Measurements from ENCODE around the gene SLC35E1. TPM values are rescaled to one million over a fixed set of nuclear protein-coding genes. Genes with fewer than 3 reads are reported as not detected.
A peak's percentile ranks its signal among the peaks of the same experiment; 100 is the strongest.

SLC35E1 gene
- polyA plus RNA-seq (ENCODE audit: low read depth in 6 of 6): 10 to 100 TPM; 15.4 to 26.2 (median 19.4) TPM

GRCh38 chr19:16572332-16573211 lies at the start of gene SLC35E1:
Gene SLC35E1 (minus strand): TSS chr19:16572415. CDS start chr19:16572364, 51 bp downstream.
- ATAC-seq (ENCODE audit: low read depth in 2 of 2) (peak; percentile 92 to 94), DNase-seq (peak; percentile 92)
- Mint-ChIP-seq H3K4me3 (peak within 1 kb of the TSS; percentile 98 to 100 (median 99)), H3K27me3 (no peaks in the 10 kb centered on the region), H3K9me3 (no peaks in the 10 kb centered on the region), H3K36me3 (peaks cover 0 to 8% of the 10 kb centered on the region in 2 donors), H3K27ac (peak within 1 kb of the TSS; percentile 99 to 100 (median 99)), H3K4me1 (peaks cover 30 to 57% (median 51%) of the 10 kb centered on the region in 3 donors)

GRCh38 chr19:16621165-16621800 lies 49.1 kb upstream of the SLC35E1 start:
- H3K4me1 Mint-ChIP-seq: peaks cover 71 to 95% (median 87%) of the 10 kb centered on the region in 3 donors
- no peaks in the 10 kb centered on the region for H3K36me3 Mint-ChIP-seq
- ATAC-seq (ENCODE audit: low read depth in 2 of 2) (no peak), DNase-seq (no peak)
- peak overlapping the region in 1 of 6 donors; percentile 40 for H3K27ac Mint-ChIP-seq
- no peaks in the 10 kb centered on the region for H3K27me3 Mint-ChIP-seq
- H3K4me3 Mint-ChIP-seq: peak overlapping the region in 1 of 8 donors; percentile 54
- no peaks in the 10 kb centered on the region for H3K9me3 Mint-ChIP-seq

GRCh38 chr19:16620584-16620983 lies 48.4 kb upstream of the SLC35E1 start:
- Mint-ChIP-seq H3K4me3 (peak overlapping the region in 1 of 8 donors; percentile 41), H3K4me1 (peaks cover 71 to 95% (median 87%) of the 10 kb centered on the region in 3 donors), H3K27me3 (no peaks in the 10 kb centered on the region), H3K36me3 (no peaks in the 10 kb centered on the region), H3K9me3 (no peaks in the 10 kb centered on the region), H3K27ac (peak overlapping the region in 1 of 6 donors; percentile 52)
- DNase-seq: no peak
- no peak for ATAC-seq (ENCODE audit: low read depth in 2 of 2)

GRCh38 chr19:16620018-16620417 lies 47.8 kb upstream of the SLC35E1 start:
- Mint-ChIP-seq H3K9me3 (no peaks in the 10 kb centered on the region), H3K4me1 (peaks cover 72 to 95% (median 87%) of the 10 kb centered on the region in 3 donors), H3K27me3 (no peaks in the 10 kb centered on the region), H3K4me3 (no peak overlapping the region), H3K36me3 (no peaks in the 10 kb centered on the region), H3K27ac (peak overlapping the region in 1 of 6 donors; percentile 28)
- no peak for ATAC-seq (ENCODE audit: low read depth in 2 of 2)
- no peak for DNase-seq

- Mint-ChIP-seq H3K27ac (peak overlapping the region in 2 of 6 donors; percentile 28 to 71), H3K9me3 (no peaks in the 10 kb centered on the region), H3K4me1 (peaks cover 75 to 95% (median 87%) of the 10 kb centered on the region in 3 donors), H3K27me3 (no peaks in the 10 kb centered on the region), H3K4me3 (peak overlapping the region in 3 of 8 donors; percentile 38 to 72 (median 43)), H3K36me3 (no peaks in the 10 kb centered on the region)
- DNase-seq (no peak), ATAC-seq (ENCODE audit: low read depth in 2 of 2) (no peak)
Measured at GRCh38 chr19:16619457-16619856, 47.2 kb upstream of the SLC35E1 start.

- no peaks in the 10 kb centered on the region for H3K27me3 Mint-ChIP-seq
- ATAC-seq (ENCODE audit: low read depth in 2 of 2) (no peak), DNase-seq (no peak)
- peak overlapping the region in 2 of 6 donors; percentile 19 to 76 for H3K27ac Mint-ChIP-seq
- H3K4me3 Mint-ChIP-seq: peak overlapping the region in 3 of 8 donors; percentile 23 to 76 (median 43)
- H3K4me1 Mint-ChIP-seq: peaks cover 73 to 94% (median 91%) of the 10 kb centered on the region in 3 donors
- no peaks in the 10 kb centered on the region for H3K36me3 Mint-ChIP-seq
- no peaks in the 10 kb centered on the region for H3K9me3 Mint-ChIP-seq
Measured at GRCh38 chr19:16618248-16618647, 46.0 kb upstream of the SLC35E1 start.

- ATAC-seq (ENCODE audit: low read depth in 2 of 2): no peak
- H3K27me3 Mint-ChIP-seq: no peaks in the 10 kb centered on the region
- no peaks in the 10 kb centered on the region for H3K9me3 Mint-ChIP-seq
- no peak overlapping the region for H3K4me3 Mint-ChIP-seq
- no peak for DNase-seq
- no peaks in the 10 kb centered on the region for H3K36me3 Mint-ChIP-seq
- H3K4me1 Mint-ChIP-seq: peaks cover 75 to 96% (median 95%) of the 10 kb centered on the region in 3 donors
- H3K27ac Mint-ChIP-seq: peak overlapping the region in 3 of 6 donors; percentile 5 to 92 (median 64)
Measured at GRCh38 chr19:16615808-16616207, 43.6 kb upstream of the SLC35E1 start.

GRCh38 chr19:16614941-16615340 lies 42.7 kb upstream of the SLC35E1 start:
- Mint-ChIP-seq H3K4me1 (peaks cover 73 to 95% (median 93%) of the 10 kb centered on the region in 3 donors), H3K9me3 (no peaks in the 10 kb centered on the region), H3K27ac (peak overlapping the region; percentile 5 to 92 (median 49)), H3K27me3 (no peaks in the 10 kb centered on the region), H3K36me3 (no peaks in the 10 kb centered on the region), H3K4me3 (peak overlapping the region in 4 of 8 donors; percentile 4 to 74 (median 50))
- DNase-seq (no peak), ATAC-seq (ENCODE audit: low read depth in 2 of 2) (no peak)

GRCh38 chr19:16613841-16614240 lies 41.6 kb upstream of the SLC35E1 start:
- H3K4me1 Mint-ChIP-seq: peaks cover 63 to 90% (median 83%) of the 10 kb centered on the region in 3 donors
- H3K36me3 Mint-ChIP-seq: no peaks in the 10 kb centered on the region
- H3K4me3 Mint-ChIP-seq: no peak overlapping the region
- peak overlapping the region in 4 of 6 donors; percentile 30 to 73 (median 55) for H3K27ac Mint-ChIP-seq
- no peaks in the 10 kb centered on the region for H3K9me3 Mint-ChIP-seq
- ATAC-seq (ENCODE audit: low read depth in 2 of 2) (no peak), DNase-seq (no peak)
- no peaks in the 10 kb centered on the region for H3K27me3 Mint-ChIP-seq

- H3K36me3 Mint-ChIP-seq: no peaks in the 10 kb centered on the region
- H3K27ac Mint-ChIP-seq: peak overlapping the region in 3 of 6 donors; percentile 17 to 89 (median 33)
- no peaks in the 10 kb centered on the region for H3K27me3 Mint-ChIP-seq
- H3K4me3 Mint-ChIP-seq: no peak overlapping the region
- H3K4me1 Mint-ChIP-seq: peaks cover 62 to 90% (median 83%) of the 10 kb centered on the region in 3 donors
- no peaks in the 10 kb centered on the region for H3K9me3 Mint-ChIP-seq
- no peak for ATAC-seq (ENCODE audit: low read depth in 2 of 2)
- DNase-seq: no peak
Measured at GRCh38 chr19:16612636-16613035, 40.4 kb upstream of the SLC35E1 start.

GRCh38 chr19:16611121-16611520 lies 38.9 kb upstream of the SLC35E1 start:
- H3K9me3 Mint-ChIP-seq: no peaks in the 10 kb centered on the region
- no peak for DNase-seq
- H3K27ac Mint-ChIP-seq: peak overlapping the region in 5 of 6 donors; percentile 34 to 95 (median 68)
- ATAC-seq (ENCODE audit: low read depth in 2 of 2): no peak
- H3K36me3 Mint-ChIP-seq: no peaks in the 10 kb centered on the region
- H3K4me3 Mint-ChIP-seq: peak overlapping the region in 1 of 8 donors; percentile 52
- peaks cover 46 to 82% (median 68%) of the 10 kb centered on the region in 3 donors for H3K4me1 Mint-ChIP-seq
- H3K27me3 Mint-ChIP-seq: no peaks in the 10 kb centered on the region

- H3K36me3 Mint-ChIP-seq: no peaks in the 10 kb centered on the region
- H3K4me3 Mint-ChIP-seq: peak overlapping the region in 3 of 8 donors; percentile 51 to 80 (median 71)
- no peaks in the 10 kb centered on the region for H3K27me3 Mint-ChIP-seq
- no peaks in the 10 kb centered on the region for H3K9me3 Mint-ChIP-seq
- ATAC-seq (ENCODE audit: low read depth in 2 of 2) (no peak), DNase-seq (no peak)
- H3K27ac Mint-ChIP-seq: peak overlapping the region in 4 of 6 donors; percentile 32 to 73 (median 48)
- H3K4me1 Mint-ChIP-seq: peaks cover 45 to 82% (median 68%) of the 10 kb centered on the region in 3 donors
Measured at GRCh38 chr19:16609511-16610200, 37.4 kb upstream of the SLC35E1 start.

- Mint-ChIP-seq H3K36me3 (no peaks in the 10 kb centered on the region), H3K27ac (peak overlapping the region; percentile 1 to 94 (median 54)), H3K9me3 (no peaks in the 10 kb centered on the region), H3K4me1 (peaks cover 54 to 79% (median 66%) of the 10 kb centered on the region in 3 donors), H3K27me3 (no peaks in the 10 kb centered on the region), H3K4me3 (peak overlapping the region in 4 of 8 donors; percentile 13 to 64 (median 54))
- ATAC-seq (ENCODE audit: low read depth in 2 of 2) (peak; percentile 43 to 48), DNase-seq (no peak)
Measured at GRCh38 chr19:16608290-16608739, 36.1 kb upstream of the SLC35E1 start.

All from naive B cell (primary cell).